Activated T-helper 17 cell treated with anti-CD3 and anti-CD28 coated beads, Interleukin-2, amount 50 U/mL, for 72 hours (primary cell): ENCODE results near the gene TCP11L2. TPM values are rescaled to one million over a fixed set of nuclear protein-coding genes. Genes with fewer than 3 reads are reported as not detected.

Experiments used
- total RNA-seq, 2 donors: library from RNA; stranded (reverse); gene quantifications; one replicate each; pipeline ENCODE4 v1.2.3, GENCODE V29; 2022

TCP11L2 gene
- total RNA-seq, 2 donors from 2014 or later, result 9.6 to 22.4 TPM

Other genes starting within 250 kb of the TCP11L2 start
- not detected for gene NUAK1, start 163.8 kb upstream of the TCP11L2 start, total RNA-seq
- gene CKAP4, start 54.7 kb upstream of the TCP11L2 start, total RNA-seq, result 1 to 10 TPM; 3.6 to 3.8 TPM
- gene POLR3B, start 55.0 kb downstream of the TCP11L2 start, total RNA-seq, result 1 to 10 TPM; 3.0 to 8.7 TPM